HepG2 (cell line): ENCODE results near the gene CAMTA1. TPM values are rescaled to one million over a fixed set of nuclear protein-coding genes. Genes with fewer than 3 reads are reported as not detected.

Experiments used
- ATAC-seq: fragments of 200-7000 bp; cut with Tn5 transposase; 3 replicates; pipeline ENCODE4 v1.9.1; 2020; ENCODE audit warnings: mild to moderate bottlenecking, moderate library complexity
- BruUV-seq: library from RNA; stranded (reverse); fragments of 400-500 nt; replicated peaks from 2 replicates; lab custom pipeline; 2021; lab: Mats Ljungman, UMichigan
- CTCF ChIA-PET: fragments of 300-600 bp; formaldehyde crosslinking; extraction: SDS; loops from one replicate; lab custom pipeline; 2021; ENCODE audit warnings: low total read pairs, inconsistent platforms, low intra/inter-chr PET ratio; lab: Yijun Ruan, JAX
- POLR2A ChIA-PET: fragments of 350-600 bp; sonication (Branson Sonifier 250); formaldehyde crosslinking; loops from one replicate; lab custom pipeline; 2020; ENCODE audit warnings: antibody characterized with exemption, inconsistent platforms; lab: Yijun Ruan, JAX
- DNase-seq: peaks from one replicate; pipeline ENCODE4 v3.0.0-alpha.2; 2015; ENCODE audit warnings: low spot score
- FAIRE-seq: peaks from 3 replicates; lab custom pipeline; 2011; peaks lifted over from hg19 to GRCh38; lab: Jason Lieb, UNC
- H2AFZ ChIP-seq: one replicate; pipeline ENCODE4 v1.6.1; 2011; ENCODE audit warnings: low read length, inconsistent platforms
- H3K27ac ChIP-seq: fragments of 300-600 bp; 3 replicates; pipeline ENCODE4 v1.8.0; 2011; ENCODE audit warnings: mixed run types, mild to moderate bottlenecking, mixed read lengths, low read length, inconsistent platforms; ENCODE audit not compliant: insufficient read depth; ENCODE audit errors: extremely low read length
- H3K27me3 ChIP-seq, 2 experiments: fragments of 200-600 bp in 1 of 2; 2 replicates in 1 of 2; 3 replicates in 1 of 2; pipeline versions ENCODE4 v1.6.0 to v1.8.0; 2011; ENCODE audit warnings: low read length in 2 of 2, mild to moderate bottlenecking in 2 of 2, moderate library complexity in 2 of 2, inconsistent platforms in 1 of 2; ENCODE audit not compliant: insufficient read depth in 2 of 2, control insufficient read depth in 1 of 2
- H3K36me3 ChIP-seq, 2 experiments: fragments of 200-600 bp in 1 of 2; replicated peaks in 1 of 2; 2 replicates in 1 of 2; 3 replicates in 1 of 2; pipeline versions ENCODE4 v1.5.1 to v1.8.0; 2011; ENCODE audit warnings: low read length in 2 of 2, inconsistent platforms in 1 of 2; ENCODE audit not compliant: insufficient read depth in 2 of 2, control insufficient read depth in 1 of 2
- H3K4me1 ChIP-seq: 2 replicates; pipeline ENCODE4 v1.5.1; 2012; ENCODE audit warnings: low read length, inconsistent platforms; ENCODE audit not compliant: insufficient read depth
- H3K4me2 ChIP-seq: 2 replicates; pipeline ENCODE4 v1.6.0; 2011; ENCODE audit warnings: low read depth, low read length, inconsistent platforms
- H3K4me3 ChIP-seq, 3 experiments: fragments of 200-600 bp in 1 of 3; sonication (generic), shearing (Covaris generic) in 1 of 3; replicated peaks in 1 of 3; 2 replicates each; pipeline ENCODE4 v1.5.1; 2011 to 2016; ENCODE audit warnings: low read length in 3 of 3, inconsistent platforms in 2 of 3, low read depth in 2 of 3, mild to moderate bottlenecking in 2 of 3, control low read depth in 1 of 3, mixed read lengths in 1 of 3; ENCODE audit not compliant: insufficient read depth in 1 of 3
- H3K79me2 ChIP-seq: one replicate; pipeline ENCODE4 v1.6.1; 2011; ENCODE audit warnings: low read length, inconsistent platforms; ENCODE audit not compliant: insufficient read depth
- H3K9ac ChIP-seq: 2 replicates; pipeline ENCODE4 v1.6.0; 2011; ENCODE audit warnings: mild to moderate bottlenecking, low read depth, low read length, inconsistent platforms; ENCODE audit not compliant: insufficient read depth
- H3K9me3 ChIP-seq: 2 replicates; pipeline ENCODE4 v1.5.1; 2012; ENCODE audit warnings: mild to moderate bottlenecking, low read length
- H4K20me1 ChIP-seq: 2 replicates; pipeline ENCODE4 v1.6.0; 2011; ENCODE audit warnings: inconsistent platforms, mild to moderate bottlenecking, low read length, moderate library complexity; ENCODE audit not compliant: insufficient read depth
- CREB1 ChIP-seq, 2 experiments: fragments of 450-650 bp in 1 of 2; IDR thresholded peaks; 2 replicates each; pipeline ENCODE4 v1.6.1; 2016 to 2017; ENCODE audit warnings: control low read depth in 1 of 2, mild to moderate bottlenecking in 1 of 2, missing compliant biosample characterization in 1 of 2, missing genetic modification characterization in 1 of 2
- FOXP1 ChIP-seq, 2 experiments: fragments of 450-650 bp in 1 of 2; IDR thresholded peaks; 2 replicates each; pipeline ENCODE4 v1.6.1; 2017 to 2018; ENCODE audit warnings: antibody characterized with exemption in 1 of 2
- LCORL ChIP-seq, 2 experiments: fragments of 450-650 bp in 1 of 2; sonication (generic) in 1 of 2; formaldehyde crosslinking in 1 of 2; IDR thresholded peaks; 2 replicates each; pipeline versions ENCODE4 v1.5.0 to v1.6.1; 2017 to 2020; ENCODE audit warnings: antibody characterized with exemption in 1 of 2, missing genetic modification reagents in 1 of 2
- TGIF2 ChIP-seq: IDR thresholded peaks from 2 replicates; pipeline ENCODE4 v1.6.1; 2016; ENCODE audit warnings: control low read depth, missing compliant biosample characterization
- WGBS: methylation state at CpG from one replicate; pipeline ENCODE4 v1.1.6; 2017; ENCODE audit warnings: low lambda C conversion rate; 5-methylcytosine and 5-hydroxymethylcytosine counted together
- in situ Hi-C: cut with HindIII; loops from 2 replicates; pipeline ENCODE4 v1.10.0; 2017; ENCODE audit warnings: low pct_unique_long_range_greater_than_20kb; ENCODE audit not compliant: extremely low pct_ligation_motif_present
- intact Hi-C: fragments of 100-400 bp; cut with micrococcal nuclease; formaldehyde crosslinking; loops from one replicate; pipeline ENCODE4 v1.10.0; 2022; ENCODE audit not compliant: unreplicated experiment
- polyA plus RNA-seq, 8 experiments: library from polyadenylated mRNA; depleted of rRNA in 3 of 8; stranded (reverse) in 7 of 8; unstranded in 1 of 8; fragments of >200 nt; fragmentation: Illumina TruSeq in 4 of 8; extraction: Trizol in 4 of 8; gene quantifications; 2 replicates each; pipeline versions ENCODE4 v1.2.1 to v1.2.3, GENCODE V29; 2011 to 2016; ENCODE audit warnings: low read depth in 4 of 8, missing spikeins in 1 of 8, mixed read lengths in 1 of 8; ENCODE audit not compliant: insufficient read depth in 1 of 8
- total RNA-seq, 5 experiments: library from RNA; depleted of rRNA; stranded (reverse); fragments of >200 nt; fragmentation: Illumina TruSeq; extraction: Trizol; gene quantifications; 2 replicates each; pipeline ENCODE4 v1.2.3, GENCODE V29; 2016; ENCODE audit warnings: low read depth in 1 of 5

Gene CAMTA1
- total and polyA plus RNA-seq, 2 of the 13 experiments (the other 11 are each of a cell fraction or from before 2014, with no cell fraction given) = 25.0 to 36.4 TPM

DNA sequence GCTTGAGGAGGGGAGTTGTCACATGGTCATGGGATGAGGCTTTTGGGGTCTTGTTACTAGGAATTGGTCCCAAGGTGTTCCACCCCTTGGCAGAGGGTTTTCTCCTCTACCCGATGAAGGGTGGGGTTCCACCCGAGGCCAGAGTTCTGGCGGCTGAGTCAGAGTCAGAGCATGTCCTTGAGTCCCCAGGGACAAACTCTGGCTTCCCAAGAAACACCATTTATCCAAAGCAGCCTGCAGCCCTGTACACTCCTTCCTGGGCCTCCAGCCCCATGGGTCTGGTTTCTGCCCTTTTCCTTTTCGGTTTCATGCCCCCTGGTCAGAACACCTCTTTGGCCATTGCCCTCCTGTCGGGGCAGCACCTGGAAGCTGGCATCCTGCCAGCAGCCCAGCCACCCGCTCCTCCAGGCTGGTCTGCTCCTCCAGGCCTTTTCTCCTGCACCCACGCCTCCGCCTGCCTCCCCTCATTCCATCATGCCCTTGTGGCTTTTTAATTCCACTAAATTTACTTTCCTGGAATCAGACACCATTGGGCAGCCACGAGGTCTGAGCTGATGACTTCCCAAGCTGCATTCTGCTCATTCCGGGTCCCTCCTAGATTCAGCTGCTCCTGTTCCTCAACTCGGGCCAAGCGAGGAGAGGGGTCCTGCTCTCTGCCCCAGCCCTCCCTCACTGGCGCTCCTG, 684.1 kb downstream of the CAMTA1 start:
- Histone ChIP-seq H3K27me3 (peaks cover 14 to 63% of the 10 kb centered on the region in 2 experiments; a peak in 4 of 5 replicates), H3K27ac (no peak overlapping the region), H3K4me2 (no peak overlapping the region), H2AFZ (no peak overlapping the region), H3K4me3 (no peak overlapping the region), H3K9me3 (no peaks in the 10 kb centered on the region), H3K36me3 (no peaks in the 10 kb centered on the region), H3K79me2 (no peaks in the 10 kb centered on the region), H4K20me1 (no peaks in the 10 kb centered on the region), H3K9ac (no peak overlapping the region), H3K4me1 (no peaks in the 10 kb centered on the region)
- in situ Hi-C loops = no loop called here
- 17% methylated on average over 10 of the region's 13 CpGs for WGBS
- intact Hi-C loops = no loop called here
- no peak for DNase-seq
- CTCF ChIA-PET = no interaction called here
- ATAC-seq = no peak
- BruUV-seq = no TSS peak
- no peak for FAIRE-seq
- TF ChIP-seq FOXP1 (IDR thresholded peaks at IDR 0.05) = no peak
- no peak for TF ChIP-seq FOXP1 (CRISPR knock-in tag; IDR thresholded peaks at IDR 0.05)
- 0 out of 2 replicates have a peak, but pooled peaks have one; percentile 42 for TF ChIP-seq LCORL (IDR thresholded peaks at IDR 0.05)
- no peak for TF ChIP-seq LCORL (CRISPR knock-in tag; IDR thresholded peaks at IDR 0.05)
- POLR2A ChIA-PET = no interaction called here

DNA sequence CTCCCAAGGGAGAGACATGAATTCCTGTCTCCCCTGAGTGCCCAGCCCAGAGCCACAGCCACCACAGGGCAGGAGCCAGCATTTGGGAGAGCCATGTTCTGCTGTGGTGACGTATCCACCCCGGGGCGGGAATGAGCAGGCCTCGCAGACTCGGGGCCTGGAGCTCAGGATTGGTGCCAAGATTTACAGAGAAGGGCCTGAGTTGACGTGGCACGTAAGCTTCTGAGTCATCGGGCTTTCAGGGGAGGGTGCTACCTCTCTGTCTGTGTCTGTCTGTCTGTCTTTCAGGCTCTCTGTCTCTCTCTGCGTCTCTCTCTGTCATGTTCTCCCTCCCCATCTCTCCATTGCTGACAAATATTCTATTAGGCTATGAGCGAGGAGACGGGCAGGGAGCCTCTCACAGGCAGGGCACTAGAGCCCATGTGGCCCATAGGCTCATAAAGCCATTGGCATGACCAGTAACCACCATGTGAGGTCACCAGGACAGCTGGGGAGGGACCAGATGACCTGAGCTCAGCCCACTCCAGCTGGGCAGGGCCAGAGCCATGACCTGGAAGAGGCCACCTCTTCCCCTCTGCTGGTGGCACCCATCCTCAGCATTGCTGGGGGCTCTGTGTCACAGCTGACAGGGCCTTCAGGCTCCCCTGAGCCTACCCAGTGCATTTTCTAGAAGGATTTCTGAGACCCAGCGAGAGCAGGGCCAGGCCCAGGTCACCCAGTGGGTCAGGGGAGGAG, 685.8 kb downstream of the CAMTA1 start:
- peaks cover 12 to 51% of the 10 kb centered on the region in 2 experiments; a peak in 4 of 5 replicates for H3K27me3 ChIP-seq
- TF ChIP-seq TGIF2 (CRISPR knock-in tag) = no peak
- TF ChIP-seq CREB1 (IDR thresholded peaks at IDR 0.05) = peak; percentile 31; the same call in 1 of the 2 replicates
- TF ChIP-seq CREB1 (CRISPR knock-in tag; IDR thresholded peaks at IDR 0.05) = no peak
- POLR2A ChIA-PET = no interaction called here
- no peaks in the 10 kb centered on the region for H3K79me2 ChIP-seq
- no peak overlapping the region for H3K4me3 ChIP-seq
- H3K36me3 ChIP-seq = no peaks in the 10 kb centered on the region
- no peak overlapping the region for H3K4me2 ChIP-seq
- DNase-seq (no peak), ATAC-seq (no peak), FAIRE-seq (no peak)
- in situ Hi-C loops (no loop called here), intact Hi-C loops (no loop called here)
- CTCF ChIA-PET = no interaction called here
- no TSS peak for BruUV-seq
- no peaks in the 10 kb centered on the region for H3K4me1 ChIP-seq
- H2AFZ ChIP-seq = no peak overlapping the region
- H3K9me3 ChIP-seq = no peaks in the 10 kb centered on the region
- no peak overlapping the region for H3K9ac ChIP-seq
- no peak overlapping the region for H3K27ac ChIP-seq
- 10% methylated on average over 6 of the region's 12 CpGs for WGBS
- peaks cover 2% of the 10 kb centered on the region; the same call in 1 of the 2 replicates for H4K20me1 ChIP-seq
